Activated CD4-positive, CD25-positive, alpha-beta regulatory T cell treated with anti-CD3 and anti-CD28 coated beads, Interleukin-2, amount 50 U/mL, for 16 hours (primary cell): ENCODE measurements around the gene SLCO1B3.
"Not testable (repeated sequence)": the region's sequence is repeated elsewhere in the genome, so short reads cannot be mapped to it uniquely, and the experiment has no call there.

Experiments
- DNase-seq: peaks from one replicate; pipeline ENCODE4 v3.0.0-alpha.2; 2020; ENCODE audit warnings: low read depth, low spot score

Gene SLCO1B3, protein sequence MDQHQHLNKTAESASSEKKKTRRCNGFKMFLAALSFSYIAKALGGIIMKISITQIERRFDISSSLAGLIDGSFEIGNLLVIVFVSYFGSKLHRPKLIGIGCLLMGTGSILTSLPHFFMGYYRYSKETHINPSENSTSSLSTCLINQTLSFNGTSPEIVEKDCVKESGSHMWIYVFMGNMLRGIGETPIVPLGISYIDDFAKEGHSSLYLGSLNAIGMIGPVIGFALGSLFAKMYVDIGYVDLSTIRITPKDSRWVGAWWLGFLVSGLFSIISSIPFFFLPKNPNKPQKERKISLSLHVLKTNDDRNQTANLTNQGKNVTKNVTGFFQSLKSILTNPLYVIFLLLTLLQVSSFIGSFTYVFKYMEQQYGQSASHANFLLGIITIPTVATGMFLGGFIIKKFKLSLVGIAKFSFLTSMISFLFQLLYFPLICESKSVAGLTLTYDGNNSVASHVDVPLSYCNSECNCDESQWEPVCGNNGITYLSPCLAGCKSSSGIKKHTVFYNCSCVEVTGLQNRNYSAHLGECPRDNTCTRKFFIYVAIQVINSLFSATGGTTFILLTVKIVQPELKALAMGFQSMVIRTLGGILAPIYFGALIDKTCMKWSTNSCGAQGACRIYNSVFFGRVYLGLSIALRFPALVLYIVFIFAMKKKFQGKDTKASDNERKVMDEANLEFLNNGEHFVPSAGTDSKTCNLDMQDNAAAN

DNA sequence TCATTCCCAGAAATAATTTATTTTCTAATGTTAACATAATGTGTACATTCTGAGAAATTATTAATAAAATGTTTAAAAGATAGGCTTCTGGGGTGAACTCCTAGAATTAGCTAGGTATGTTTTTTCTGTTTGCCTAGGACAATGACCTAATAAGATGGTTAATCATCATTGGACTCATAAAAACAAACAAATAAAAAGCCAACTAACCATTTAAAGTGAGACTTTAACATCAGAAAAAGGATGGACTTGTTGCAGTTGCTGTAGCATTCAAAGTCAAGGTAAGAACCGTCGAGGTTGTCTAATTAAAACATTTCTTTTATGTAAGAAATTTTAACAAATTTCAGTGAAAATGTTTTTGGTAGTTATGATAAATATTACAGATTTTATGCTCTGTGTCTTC, at the start of gene SLCO1B3:
Gene SLCO1B3 (plus strand): TSS at position 219 of the 400 bp plus-strand sequence. CDS start 5,034 bp downstream, outside the sequence.
- DNase-seq: no peak

DNA sequence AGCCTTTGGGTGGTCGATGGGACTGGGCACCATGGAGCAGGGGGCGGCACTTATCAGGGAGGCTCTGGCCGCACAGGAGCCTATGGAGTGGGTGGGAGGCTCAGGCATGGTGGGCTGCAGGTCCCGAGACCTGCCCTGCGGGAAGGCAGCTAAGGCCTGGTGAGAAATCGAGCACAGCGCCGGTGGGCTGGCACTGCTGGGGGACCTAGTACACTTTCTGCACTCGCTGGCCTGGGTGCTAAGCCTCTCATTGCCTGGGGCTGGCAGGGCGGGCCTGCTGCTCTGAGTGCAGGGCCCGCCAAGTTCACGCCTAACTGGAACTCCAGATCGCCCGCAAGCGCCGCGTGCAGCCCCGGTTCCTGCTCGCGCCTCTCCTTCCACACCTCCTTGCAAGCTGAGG, 33.1 kb upstream of the SLCO1B3 start:
- no peak for DNase-seq

DNA sequence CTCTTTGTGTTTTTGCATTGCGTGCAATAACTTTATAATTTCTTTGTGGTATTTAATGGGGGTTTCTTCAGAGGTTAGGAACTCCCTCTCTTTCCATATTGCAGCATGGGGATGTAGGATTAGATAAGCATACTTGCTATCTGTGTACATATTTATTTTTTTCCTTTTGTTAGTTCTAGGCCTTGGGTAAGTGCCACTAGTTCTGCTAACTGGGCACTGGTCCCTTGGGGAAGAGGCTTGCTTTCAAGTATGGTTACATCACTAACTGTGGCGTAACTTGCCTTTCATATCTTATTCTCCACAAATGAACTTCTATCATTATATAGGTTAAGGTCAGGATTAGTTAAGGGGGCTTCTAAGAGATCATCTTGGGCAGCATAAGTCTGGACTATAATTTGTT, 31.5 kb upstream of the SLCO1B3 start:
- no peak for DNase-seq

DNA sequence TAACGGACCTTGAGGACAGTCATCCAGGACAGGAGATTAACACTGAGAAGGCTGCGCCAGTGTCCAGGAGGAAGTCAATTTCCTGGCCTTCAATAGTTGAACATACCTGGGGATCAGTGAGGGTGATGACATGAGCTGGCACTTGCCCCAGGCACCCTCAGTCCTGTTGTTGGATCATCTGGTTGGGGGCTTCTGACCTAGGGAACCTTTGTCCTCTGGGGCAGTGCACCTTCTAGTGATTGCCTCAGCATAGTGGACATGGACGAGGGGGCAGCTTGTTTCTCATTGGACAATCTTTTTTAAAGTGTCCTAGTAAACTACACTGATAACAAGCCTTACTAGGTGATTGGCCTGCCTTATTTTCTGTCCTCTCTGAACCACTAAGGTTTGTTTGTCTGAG, 30.5 kb upstream of the SLCO1B3 start:
- DNase-seq: not testable (repeated sequence)

DNA sequence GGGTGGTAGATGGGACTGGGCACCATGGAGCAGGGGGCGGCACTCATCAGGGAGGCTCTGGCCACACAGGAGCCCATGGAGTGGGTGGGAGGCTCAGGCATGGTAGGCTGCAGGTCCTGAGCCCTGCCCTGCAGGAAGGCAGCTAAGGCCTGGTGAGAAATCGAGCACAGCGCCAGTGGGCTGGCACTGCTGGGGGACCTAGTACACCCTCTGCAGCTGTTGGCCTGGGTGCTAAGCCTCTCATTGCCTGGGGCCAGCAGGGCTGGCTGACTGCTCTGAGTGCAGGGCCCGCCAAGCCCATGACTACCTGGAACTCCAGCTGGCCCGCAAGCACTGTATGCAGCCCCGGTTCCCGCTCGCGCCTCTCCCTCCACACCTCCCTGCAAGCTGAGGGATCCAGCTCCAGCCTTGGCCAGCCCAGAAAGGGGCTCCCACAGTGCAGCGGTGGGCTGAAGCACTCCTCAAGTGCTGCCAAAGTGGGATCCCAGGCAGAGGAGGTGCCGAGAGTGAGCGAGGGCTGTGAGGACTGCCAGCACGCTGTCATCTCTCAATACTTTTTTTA, 26.6 kb upstream of the SLCO1B3 start:
- DNase-seq: not testable (repeated sequence)

DNA sequence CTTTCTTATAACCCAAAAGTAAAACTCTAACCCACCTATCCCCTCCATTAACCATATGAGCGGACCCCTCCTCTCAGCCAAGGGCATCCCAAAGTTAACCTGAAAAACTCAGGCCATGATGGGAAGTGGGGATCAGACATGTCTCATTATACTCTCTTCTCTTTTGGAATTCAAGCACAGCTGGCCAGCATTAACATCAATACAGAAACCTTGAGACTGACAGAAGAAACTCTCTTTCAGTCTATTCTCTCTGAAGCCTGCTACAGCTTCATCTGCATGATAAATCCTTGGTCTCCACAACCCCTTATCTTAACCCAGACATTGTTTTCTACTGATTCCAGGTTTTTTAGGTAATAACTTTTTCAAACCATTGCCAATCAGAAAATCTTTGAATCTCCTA, 17.5 kb upstream of the SLCO1B3 start:
- DNase-seq: no peak

DNA sequence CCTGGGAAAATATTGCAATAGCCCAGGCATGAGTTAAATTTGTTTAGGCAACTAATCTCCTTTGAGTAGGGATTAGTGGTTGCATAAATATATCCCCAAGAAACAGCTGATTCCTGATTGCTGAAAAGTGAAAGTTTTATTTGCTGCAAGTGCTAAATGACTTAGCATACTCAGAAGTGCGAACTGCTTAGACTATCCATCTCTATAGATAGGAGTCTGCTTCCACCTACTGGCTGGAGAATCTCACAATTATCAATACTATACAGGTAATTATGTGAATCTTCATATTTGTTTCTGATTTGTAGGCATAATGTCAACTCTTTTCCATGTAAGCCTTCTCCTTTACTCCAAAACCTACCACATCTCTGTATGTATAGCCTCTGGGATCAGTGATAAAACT, 12.0 kb upstream of the SLCO1B3 start:
- DNase-seq: no peak

DNA sequence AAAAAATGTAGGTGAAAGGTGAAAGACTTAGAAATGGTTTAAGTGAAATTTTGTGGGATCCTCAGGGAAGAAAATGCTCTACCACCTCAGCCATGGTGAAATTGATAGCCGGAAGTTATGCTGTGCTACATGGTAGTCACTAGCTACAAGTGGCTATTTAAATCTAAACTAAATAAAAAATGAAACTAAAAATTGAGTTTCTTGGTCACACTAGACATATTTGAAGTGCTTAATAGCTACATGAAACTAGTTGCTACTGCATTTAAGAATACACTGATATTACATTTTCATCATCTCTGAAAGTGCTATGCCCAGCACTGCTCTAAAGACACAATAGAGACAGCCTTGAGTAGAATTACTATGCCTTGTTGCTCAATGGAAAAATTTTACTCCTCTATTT, 10.3 kb upstream of the SLCO1B3 start:
- no peak for DNase-seq

DNA sequence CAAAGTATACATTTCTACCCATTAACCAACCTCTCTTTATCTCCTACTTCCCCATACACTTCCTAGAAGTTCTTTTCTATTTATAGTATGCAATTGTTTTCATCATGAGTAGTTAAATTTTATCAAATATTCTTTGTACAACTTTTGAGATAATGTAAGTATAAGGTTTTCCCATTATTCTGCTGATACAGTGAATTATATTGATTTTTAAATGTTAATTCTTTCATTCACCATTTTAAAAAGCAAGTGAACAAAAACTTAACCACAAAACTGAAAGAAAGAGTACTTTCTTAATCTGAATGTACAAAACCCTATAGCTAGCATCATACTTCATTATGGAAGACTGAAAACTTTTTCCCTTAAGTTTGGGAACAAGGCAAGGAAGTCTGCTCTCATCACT, 9.5 kb upstream of the SLCO1B3 start:
- no peak for DNase-seq

DNA sequence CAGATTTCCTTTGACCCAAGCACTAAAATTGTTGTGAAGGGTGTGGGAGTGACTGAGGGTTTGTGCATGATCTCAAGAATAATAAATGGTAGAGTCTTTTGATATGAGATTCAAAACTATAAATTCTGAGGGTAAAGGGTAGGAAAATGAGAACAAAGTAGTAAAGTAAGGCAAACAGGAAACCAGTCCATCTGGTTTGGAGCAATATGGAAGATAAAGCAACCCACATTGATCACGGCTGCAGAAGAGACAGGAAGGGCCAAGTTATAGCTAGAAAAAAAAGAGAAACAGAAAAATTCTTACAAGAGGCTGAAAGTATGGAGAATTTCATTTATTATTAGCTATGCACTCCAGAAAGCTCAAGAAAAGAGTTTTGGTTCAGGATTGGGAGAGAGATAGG, 4.6 kb upstream of the SLCO1B3 start:
- DNase-seq: no peak

DNA sequence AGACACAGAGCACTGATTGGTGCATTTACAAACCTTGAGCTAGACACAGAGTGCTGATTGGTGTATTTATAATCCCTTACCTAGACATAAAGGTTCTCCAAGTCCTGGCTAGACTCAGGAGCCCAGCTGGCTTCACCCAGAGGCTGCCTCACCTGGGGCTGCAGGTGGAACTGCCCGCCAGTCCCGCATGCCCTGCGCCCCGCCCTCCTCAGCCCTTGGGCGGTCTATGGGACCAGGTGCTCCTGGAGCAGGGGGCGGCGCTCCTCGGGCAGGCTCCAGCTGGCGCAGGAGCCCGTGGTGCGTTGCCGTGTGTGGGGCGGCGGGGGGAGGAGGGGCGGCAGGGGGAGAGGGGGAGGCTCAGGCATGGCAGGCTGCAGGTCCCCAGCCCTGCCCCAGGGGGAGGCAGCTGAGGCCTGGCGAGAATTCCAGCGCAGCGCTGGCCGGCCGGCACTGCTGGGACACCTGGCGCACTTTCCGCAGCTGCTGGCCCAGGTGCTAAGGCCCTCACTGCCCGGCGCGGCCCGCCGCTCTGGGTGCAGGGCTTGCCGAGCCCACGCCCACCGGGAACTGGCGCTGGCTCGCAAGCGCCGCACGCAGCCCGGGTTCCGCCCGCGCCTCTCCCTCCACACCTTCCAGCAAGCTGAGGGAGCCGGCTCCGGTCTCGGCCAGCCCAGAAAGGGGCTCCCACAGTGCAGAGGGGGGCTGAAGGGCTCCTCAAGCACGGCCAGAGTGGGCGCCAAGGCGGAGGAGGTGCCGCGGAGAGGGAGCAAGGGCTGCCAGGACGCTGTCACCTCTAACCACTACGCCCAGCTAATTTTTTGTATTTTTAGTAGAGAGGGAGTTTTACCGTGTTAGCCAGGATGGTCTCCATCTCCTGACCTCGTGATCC, 3.1 kb upstream of the SLCO1B3 start:
- no peak for DNase-seq

DNA sequence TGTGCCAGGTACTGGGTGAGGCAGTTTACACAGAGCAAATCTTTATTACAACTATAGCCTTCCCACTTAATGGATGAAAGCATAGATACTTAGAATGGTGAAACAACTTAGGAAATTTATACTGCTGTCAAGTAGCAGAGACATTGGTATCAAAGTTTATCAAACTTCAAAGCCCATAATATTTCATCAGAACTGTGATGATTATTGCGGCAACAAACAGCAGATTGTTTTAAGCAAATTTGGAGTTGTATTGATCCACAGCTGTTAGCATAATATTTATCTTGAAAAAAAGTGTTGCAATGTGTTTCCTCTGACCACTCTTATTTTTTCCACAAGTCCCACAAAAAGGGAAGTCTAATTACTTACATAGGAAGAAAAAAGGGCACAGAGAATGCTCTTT, 2.0 kb upstream of the SLCO1B3 start:
- DNase-seq: no peak

DNA sequence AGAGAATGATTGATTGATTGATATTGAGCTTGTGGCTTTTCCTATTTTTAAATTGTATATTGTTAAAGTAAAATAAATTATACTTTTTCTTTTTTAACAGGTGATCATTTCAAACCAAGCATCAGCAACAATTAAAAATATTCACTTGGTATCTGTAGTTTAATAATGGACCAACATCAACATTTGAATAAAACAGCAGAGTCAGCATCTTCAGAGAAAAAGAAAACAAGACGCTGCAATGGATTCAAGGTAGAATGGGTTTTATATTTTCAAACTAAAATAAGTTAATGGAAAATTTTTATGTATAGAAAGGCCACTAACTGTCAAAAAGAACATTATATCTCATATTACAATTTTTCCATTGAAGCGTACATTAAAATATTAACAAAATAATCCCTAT, 5.1 kb downstream of the SLCO1B3 start:
- no peak for DNase-seq

DNA sequence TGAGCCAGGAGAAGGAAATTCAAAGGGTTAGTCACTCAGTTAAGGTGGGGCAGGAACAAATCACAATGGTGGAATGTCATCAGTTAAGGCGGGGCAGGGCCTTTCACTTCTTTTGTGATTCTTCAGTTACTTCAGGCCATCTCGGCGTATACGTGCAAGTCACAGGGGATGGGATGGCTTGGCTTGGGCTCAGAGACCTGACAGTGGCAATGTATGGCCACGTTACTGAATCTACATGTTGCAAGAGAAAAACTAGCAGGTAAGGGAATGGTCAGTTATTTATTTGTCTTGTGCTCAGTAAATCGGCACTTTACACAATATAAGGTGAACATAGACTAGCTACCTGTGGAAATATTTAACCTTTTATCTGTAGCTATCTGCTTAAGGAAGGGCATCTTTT, 11.9 kb downstream of the SLCO1B3 start:
- DNase-seq: no peak

DNA sequence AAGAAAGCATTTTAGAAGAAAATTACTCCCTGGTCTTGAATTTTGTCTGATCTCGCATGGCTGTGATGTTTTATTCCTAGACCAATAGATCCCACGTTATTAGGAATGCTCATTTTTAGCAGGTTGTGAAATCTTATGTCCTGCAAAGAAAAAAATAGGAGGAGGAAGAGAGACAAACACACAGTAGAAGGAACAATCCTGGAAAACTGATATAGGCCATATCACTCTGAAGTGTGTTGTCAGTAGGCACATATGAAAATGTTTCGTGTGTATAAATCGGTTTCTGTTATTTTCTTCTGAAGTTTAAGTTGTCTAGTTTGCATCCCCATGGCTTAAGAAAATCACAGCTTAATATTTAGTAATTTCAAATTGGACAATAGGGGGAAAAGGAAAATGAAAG, 12.4 kb downstream of the SLCO1B3 start:
- DNase-seq: no peak

DNA sequence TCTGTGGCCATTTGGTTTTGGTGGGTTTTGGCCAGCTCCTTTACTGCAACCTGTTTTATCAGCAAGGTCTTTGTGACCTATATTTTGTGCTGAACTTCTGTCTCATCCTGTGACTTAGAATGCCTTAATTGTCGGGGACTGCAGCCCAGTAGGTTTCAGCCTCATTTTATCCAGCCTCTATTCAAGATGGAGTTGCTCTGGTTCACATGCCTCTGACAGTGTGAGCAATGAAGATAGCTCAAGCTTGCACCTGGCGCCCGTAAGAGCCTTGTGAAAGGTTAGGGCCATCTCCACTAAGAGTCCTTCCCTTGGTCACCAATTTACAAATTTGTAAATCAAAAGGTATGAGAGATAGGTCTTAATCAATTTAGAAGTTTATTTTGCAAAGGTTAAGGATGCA, 19.4 kb downstream of the SLCO1B3 start:
- no peak for DNase-seq

DNA sequence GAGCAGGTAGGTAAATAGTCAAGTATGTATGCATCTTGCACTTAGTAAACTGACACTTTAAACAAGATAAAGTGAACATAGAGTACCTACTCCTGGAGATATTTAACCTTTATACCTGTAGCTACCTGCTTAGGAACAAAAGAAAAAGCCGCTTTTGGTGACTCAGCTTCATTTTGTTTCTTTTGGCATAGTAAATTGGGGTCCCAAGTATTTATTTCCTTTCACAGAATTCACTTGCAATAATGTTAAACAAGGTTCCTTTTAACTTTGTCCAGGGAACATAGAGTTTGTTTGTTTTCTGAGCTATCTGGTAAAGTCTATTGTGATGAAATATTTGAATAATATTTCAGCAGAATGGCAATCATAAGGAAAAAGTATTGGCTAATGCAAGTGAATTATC, 20.0 kb downstream of the SLCO1B3 start:
- no peak for DNase-seq

DNA sequence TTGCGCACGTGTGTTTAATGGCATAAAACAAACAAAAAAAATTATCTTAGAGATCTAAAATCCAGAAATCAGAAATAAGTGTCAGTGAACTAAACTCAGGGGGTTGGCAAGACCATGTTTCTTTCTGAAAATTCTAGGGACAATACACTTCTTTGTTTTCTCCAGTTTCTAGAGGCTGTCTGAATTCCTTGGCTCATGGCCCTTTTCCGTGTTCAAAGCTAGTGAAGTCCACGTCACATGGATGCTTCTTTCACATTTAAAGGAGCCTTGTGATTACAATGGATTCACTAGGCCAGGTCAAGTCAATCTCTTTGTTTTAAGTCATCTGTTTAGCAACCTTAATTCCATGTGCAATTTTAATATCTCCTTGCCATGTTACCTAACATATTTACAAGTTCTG, 22.4 kb downstream of the SLCO1B3 start:
- no peak for DNase-seq

DNA sequence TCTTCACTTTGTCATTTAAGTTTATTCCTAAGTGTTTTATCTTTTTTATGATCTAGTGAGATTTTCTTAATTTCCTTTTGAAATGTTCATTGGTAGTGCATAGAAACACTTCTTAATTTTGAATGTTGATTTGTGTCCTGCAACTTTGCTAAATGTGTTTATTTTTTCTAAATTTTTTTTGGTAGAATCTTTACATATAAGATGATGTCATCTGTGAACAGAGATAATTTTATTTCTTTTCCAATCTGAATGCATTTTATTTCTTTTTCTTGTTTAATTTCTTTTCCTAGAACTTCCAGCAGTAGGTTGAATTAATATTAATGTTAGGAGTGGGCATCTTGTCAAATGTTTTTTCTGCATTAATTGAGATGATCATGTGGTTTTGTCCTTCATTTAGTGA, 42.1 kb downstream of the SLCO1B3 start:
- no peak for DNase-seq

DNA sequence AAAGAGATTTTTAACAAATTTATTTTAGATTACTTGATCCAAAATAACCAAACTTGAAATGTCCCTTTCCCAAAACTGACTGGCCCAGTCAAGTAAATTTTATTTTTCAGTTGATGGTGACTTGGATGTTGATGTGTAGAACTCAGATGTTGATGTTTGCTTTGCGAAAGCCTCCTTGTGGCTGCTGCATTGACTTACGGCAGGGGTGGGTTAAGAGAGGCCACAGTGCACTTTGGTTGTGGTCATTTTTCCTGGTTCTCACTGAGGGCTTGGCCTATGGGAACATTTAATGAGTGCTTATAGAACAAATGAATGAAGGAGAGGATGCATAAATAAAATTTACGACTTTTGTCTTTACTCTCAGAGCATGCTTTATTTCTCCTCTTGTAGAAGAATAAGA, 52.6 kb downstream of the SLCO1B3 start:
- no peak for DNase-seq

DNA sequence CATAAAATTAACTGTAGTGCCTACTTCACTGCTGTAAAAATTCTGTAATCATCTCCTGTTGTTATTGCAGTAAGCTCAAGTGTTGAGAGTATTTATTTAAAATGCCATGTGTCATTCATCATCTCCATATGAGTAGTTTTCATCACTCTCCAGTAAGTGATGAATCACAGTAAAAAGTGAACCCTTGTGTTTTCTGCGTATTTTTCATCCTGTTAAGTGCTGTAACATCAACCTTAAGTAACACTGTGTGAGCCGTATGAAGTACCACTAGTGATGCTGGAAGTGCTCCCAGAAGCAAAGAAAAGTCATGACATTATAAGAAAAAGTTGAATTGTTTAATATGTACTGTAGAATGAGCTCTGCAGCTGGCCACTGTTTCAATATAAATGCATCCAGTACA, 55.4 kb downstream of the SLCO1B3 start:
- DNase-seq: no peak

DNA sequence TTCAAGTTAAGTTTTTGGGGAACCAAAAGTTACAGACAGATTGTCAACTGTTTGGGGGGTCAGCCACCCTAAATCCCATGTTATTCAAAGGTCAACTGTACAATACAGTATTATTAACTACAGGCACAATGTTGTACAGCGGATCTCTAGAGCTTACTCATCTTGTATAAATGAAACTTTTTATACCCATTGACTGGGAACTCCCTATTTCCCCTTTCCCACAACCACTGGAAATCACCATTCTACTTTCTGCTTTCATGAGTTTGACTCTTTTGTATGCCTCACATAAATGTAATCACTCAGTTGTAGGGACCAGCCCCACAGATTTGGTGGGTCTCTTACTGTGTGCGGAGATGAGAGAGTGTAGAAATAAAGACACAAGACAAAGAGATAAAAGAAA, 57.8 kb downstream of the SLCO1B3 start:
- no peak for DNase-seq
